Nephron (organoid): ENCODE measurements around the gene CDC25A.

Experiments used
- H3K27ac Mint-ChIP-seq, 3 experiments: 2 replicates each; pipeline ENCODE4 v1.8.0; 2020; ENCODE audit warnings: mixed read lengths in 3 of 3, mild to moderate bottlenecking in 2 of 3, moderate library complexity in 1 of 3
- H3K27me3 Mint-ChIP-seq: 2 replicates; pipeline ENCODE4 v1.8.0; 2021; ENCODE audit warnings: low read depth, mild to moderate bottlenecking, moderate library complexity, mixed read lengths
- H3K36me3 Mint-ChIP-seq: 2 replicates; pipeline ENCODE4 v1.8.0; 2020; ENCODE audit warnings: low read depth, mixed read lengths
- H3K4me1 Mint-ChIP-seq: 2 replicates; pipeline ENCODE4 v1.8.0; 2020; ENCODE audit warnings: mixed read lengths
- H3K4me3 Mint-ChIP-seq, 3 experiments: 2 replicates each; pipeline ENCODE4 v1.8.0; 2020; ENCODE audit warnings: mild to moderate bottlenecking in 3 of 3, mixed read lengths in 3 of 3, moderate library complexity in 2 of 3
- H3K9me3 Mint-ChIP-seq: 2 replicates; pipeline ENCODE4 v1.8.0; 2020; ENCODE audit warnings: mixed read lengths
- CTCF ChIP-seq, 3 experiments: fragments of 200-600 bp; sonication (generic); IDR thresholded peaks; one replicate each; pipeline ENCODE4 v1.5.0; 2021; ENCODE audit warnings: antibody characterized with exemption in 3 of 3; ENCODE audit not compliant: unreplicated experiment in 3 of 3

Gene CDC25A

GRCh38 chr3:48180531-48181253, 7.5 kb downstream of the CDC25A start:
- no peaks in the 10 kb centered on the region for H3K27me3 Mint-ChIP-seq
- no peak for TF ChIP-seq CTCF (IDR thresholded peaks at IDR 0.05; ENCODE audit: unreplicated experiment in 3 of 3)
- H3K36me3 Mint-ChIP-seq, result peaks cover 66% of the 10 kb centered on the region
- H3K9me3 Mint-ChIP-seq, result no peaks in the 10 kb centered on the region
- peak overlapping the region in 1 of 3 experiments; percentile 57 for H3K27ac Mint-ChIP-seq
- H3K4me1 Mint-ChIP-seq, result no peaks in the 10 kb centered on the region
- H3K4me3 Mint-ChIP-seq, result no peak overlapping the region

DNA sequence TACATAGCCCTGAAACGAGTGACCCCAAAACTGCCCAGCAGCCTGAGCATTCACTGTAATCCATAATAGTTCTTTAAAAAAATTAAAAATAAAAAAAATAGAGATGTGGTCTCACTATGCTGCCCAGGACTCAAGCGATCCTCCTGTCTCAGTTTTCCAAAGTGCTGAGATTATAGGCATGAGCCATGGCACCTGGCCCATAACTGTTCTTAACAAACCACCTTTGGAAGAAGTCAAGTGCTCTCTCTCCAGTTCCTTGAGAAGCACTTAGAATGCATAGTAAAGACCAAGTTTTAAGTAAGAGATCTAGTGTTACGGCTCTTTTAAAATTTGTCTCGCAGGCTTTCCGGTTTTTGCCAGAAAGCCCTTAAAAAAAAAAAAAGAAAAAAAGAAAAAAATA, 8.2 kb downstream of the CDC25A start:
- no peak for TF ChIP-seq CTCF (IDR thresholded peaks at IDR 0.05; ENCODE audit: unreplicated experiment in 3 of 3)
- no peak overlapping the region for H3K4me3 Mint-ChIP-seq
- no peaks in the 10 kb centered on the region for H3K4me1 Mint-ChIP-seq
- no peaks in the 10 kb centered on the region for H3K9me3 Mint-ChIP-seq
- H3K27ac Mint-ChIP-seq, result no peak overlapping the region
- peaks cover 68% of the 10 kb centered on the region for H3K36me3 Mint-ChIP-seq
- H3K27me3 Mint-ChIP-seq, result no peaks in the 10 kb centered on the region

GRCh38 chr3:48178072-48178471, 10.1 kb downstream of the CDC25A start:
- H3K27me3 Mint-ChIP-seq, result no peaks in the 10 kb centered on the region
- no peak for TF ChIP-seq CTCF (IDR thresholded peaks at IDR 0.05; ENCODE audit: unreplicated experiment in 3 of 3)
- H3K9me3 Mint-ChIP-seq, result no peaks in the 10 kb centered on the region
- no peak overlapping the region for H3K4me3 Mint-ChIP-seq
- peaks cover 77% of the 10 kb centered on the region for H3K36me3 Mint-ChIP-seq
- no peaks in the 10 kb centered on the region for H3K4me1 Mint-ChIP-seq
- no peak overlapping the region for H3K27ac Mint-ChIP-seq

GRCh38 chr3:48157950-48158376, 30.3 kb downstream of the CDC25A start:
- Mint-ChIP-seq H3K27ac (peak overlapping the region; percentile 19 to 84 (median 29)), H3K9me3 (no peaks in the 10 kb centered on the region), H3K36me3 (peaks cover 46% of the 10 kb centered on the region), H3K4me3 (no peak overlapping the region), H3K4me1 (peaks cover 21% of the 10 kb centered on the region), H3K27me3 (no peaks in the 10 kb centered on the region)
- peak; percentile 57 to 66 (median 60) for TF ChIP-seq CTCF (IDR thresholded peaks at IDR 0.05; ENCODE audit: unreplicated experiment in 3 of 3)

- Mint-ChIP-seq H3K27ac (peak overlapping the region; percentile 19 to 84 (median 29)), H3K9me3 (no peaks in the 10 kb centered on the region), H3K27me3 (no peaks in the 10 kb centered on the region), H3K4me1 (peaks cover 27% of the 10 kb centered on the region), H3K4me3 (no peak overlapping the region), H3K36me3 (peaks cover 44% of the 10 kb centered on the region)
- no peak for TF ChIP-seq CTCF (IDR thresholded peaks at IDR 0.05; ENCODE audit: unreplicated experiment in 3 of 3)
Observed at GRCh38 chr3:48157202-48157840, 30.9 kb downstream of the CDC25A start.
